K562 (cell line): Measurements from ENCODE around the gene TMC2. TPM values are rescaled to one million over a fixed set of nuclear protein-coding genes. Genes with fewer than 3 reads are reported as not detected.

Experiments
- BDP1 ChIP-seq: IDR thresholded peaks from 3 replicates; pipeline ENCODE4 v1.6.1; 2011; ENCODE audit not compliant: insufficient read length, insufficient read depth
- CHD1 ChIP-seq: fragments of 200-600 bp; sonication (generic); IDR thresholded peaks from one replicate; pipeline ENCODE4 v1.6.1; 2012; ENCODE audit warnings: mild to moderate bottlenecking, moderate library complexity, low read length, inconsistent platforms
- DDX20 ChIP-seq: fragments of 450-650 bp; IDR thresholded peaks from 2 replicates; pipeline ENCODE4 v1.6.1; 2016; ENCODE audit warnings: missing genetic modification characterization, low read depth, mild to moderate bottlenecking, missing compliant biosample characterization, moderate library complexity
- ETV5 ChIP-seq: sonication (generic); formaldehyde crosslinking; IDR thresholded peaks from 2 replicates; pipeline ENCODE4 v1.4.0; 2020; ENCODE audit warnings: low read depth, mild to moderate bottlenecking, missing genetic modification reagents
- EWSR1 ChIP-seq: fragments of 450-650 bp; IDR thresholded peaks from 2 replicates; pipeline ENCODE4 v1.6.1; 2018; ENCODE audit warnings: borderline replicate concordance, mild to moderate bottlenecking, low read depth, moderate library complexity; ENCODE audit not compliant: partially characterized antibody
- FOS ChIP-seq: IDR thresholded peaks from 3 replicates; pipeline ENCODE4 v1.6.1; 2011; ENCODE audit not compliant: insufficient read length; ENCODE audit errors: extremely low read depth
- JUN ChIP-seq, 2 experiments: sonication (generic) in 1 of 2; formaldehyde crosslinking in 1 of 2; IDR thresholded peaks; 2 replicates each; pipeline versions ENCODE4 v1.6.1 to v1.8.0; 2012 to 2022; ENCODE audit warnings: borderline replicate concordance in 2 of 2, mild to moderate bottlenecking in 2 of 2, improper control_type of control experiment in 1 of 2, low read depth in 1 of 2, low read length in 1 of 2, missing genetic modification reagents in 1 of 2
- KHSRP ChIP-seq: fragments of 450-650 bp; IDR thresholded peaks from 2 replicates; pipeline ENCODE4 v1.6.1; 2017
- POLR3A ChIP-seq: IDR thresholded peaks from 2 replicates; pipeline ENCODE4 v1.6.1; 2011; ENCODE audit warnings: borderline replicate concordance, mild to moderate bottlenecking, moderate library complexity; ENCODE audit not compliant: insufficient read length, insufficient read depth; ENCODE audit errors: extremely low read depth
- PYGO2 ChIP-seq: fragments of 450-650 bp; IDR thresholded peaks from 2 replicates; pipeline ENCODE4 v1.6.1; 2016; ENCODE audit warnings: mild to moderate bottlenecking, missing genetic modification characterization, moderate library complexity, missing compliant biosample characterization
- RBM17 ChIP-seq: fragments of 200-400 bp; formaldehyde crosslinking; IDR thresholded peaks from 2 replicates; pipeline ENCODE4 v1.6.1; 2017; ENCODE audit warnings: low read depth, mild to moderate bottlenecking, low read length, borderline replicate concordance
- RUNX1 ChIP-seq: sonication (generic); IDR thresholded peaks from 2 replicates; pipeline ENCODE4 v1.6.1; 2016; ENCODE audit warnings: antibody characterized with exemption, low read depth
- TCF7 ChIP-seq: sonication (generic); IDR thresholded peaks from 2 replicates; pipeline ENCODE4 v1.6.1; 2016; ENCODE audit warnings: antibody characterized with exemption, borderline replicate concordance
- THRAP3 ChIP-seq: fragments of 450-650 bp; IDR thresholded peaks from 2 replicates; pipeline ENCODE4 v1.6.1; 2016; ENCODE audit warnings: mild to moderate bottlenecking, inconsistent platforms, borderline replicate concordance
- VEZF1 ChIP-seq: fragments of 200-800 bp; sonication (Bioruptor generic); IDR thresholded peaks from 2 replicates; pipeline ENCODE4 v1.6.1; 2017; ENCODE audit warnings: missing genetic modification characterization, missing compliant biosample characterization
- XRCC5 ChIP-seq: fragments of 200-400 bp; formaldehyde crosslinking; IDR thresholded peaks from 2 replicates; pipeline ENCODE4 v1.6.1; 2017; ENCODE audit warnings: low read depth, mild to moderate bottlenecking, low read length
- ZC3H11A ChIP-seq: IDR thresholded peaks from 2 replicates; pipeline ENCODE4 v1.6.1; 2012; ENCODE audit warnings: low read depth, low read length, improper control_type of control experiment
- ZFP1 ChIP-seq: fragments of 450-650 bp; formaldehyde crosslinking; IDR thresholded peaks from 2 replicates; pipeline ENCODE4 v1.4.0; 2020; ENCODE audit warnings: mild to moderate bottlenecking, mixed read lengths
- ZNF175 ChIP-seq: fragments of 200-800 bp; sonication (Bioruptor generic); IDR thresholded peaks from 2 replicates; pipeline ENCODE4 v1.6.1; 2016; ENCODE audit warnings: low read depth, mild to moderate bottlenecking, missing genetic modification characterization, missing compliant biosample characterization
- ZNF24 ChIP-seq: fragments of 450-650 bp; IDR thresholded peaks from 2 replicates; pipeline ENCODE4 v1.6.1; 2016
- ZNF668 ChIP-seq: fragments of 250-450 bp; sonication (Bioruptor Pico); IDR thresholded peaks from 2 replicates; pipeline ENCODE4 v1.8.0; 2022; ENCODE audit warnings: mild to moderate bottlenecking, inconsistent platforms
- ZNF76 ChIP-seq: fragments of 250-450 bp; sonication (Bioruptor Pico); IDR thresholded peaks from 2 replicates; pipeline ENCODE4 v1.4.0; 2020; ENCODE audit warnings: mild to moderate bottlenecking, moderate library complexity, borderline replicate concordance
- polyA plus RNA-seq, 8 experiments: library from polyadenylated mRNA; depleted of rRNA in 4 of 8; stranded (reverse) in 5 of 8; unstranded in 3 of 8; fragments of >200 nt; fragmentation: Nextera tagmentation in 2 of 8; fragmentation: Illumina TruSeq in 1 of 8; extraction: Ambion mirVana in 2 of 8; extraction: Trizol in 1 of 8; gene quantifications; 2 replicates each; pipeline versions ENCODE4 v1.2.1 to v1.2.3, GENCODE V29; 2011 to 2014; ENCODE audit warnings: inconsistent platforms in 1 of 8, missing spikeins in 1 of 8
- total RNA-seq, 7 experiments: library from RNA; depleted of rRNA in 6 of 7; stranded (reverse); fragments of >200 nt in 6 of 7; fragmentation: Illumina TruSeq in 2 of 7; extraction: Trizol in 2 of 7; gene quantifications; 2 replicates each; pipeline versions ENCODE4 v1.2.1 to v1.2.3, GENCODE V29; 2011 to 2021; ENCODE audit warnings: low replicate concordance in 1 of 7
- TF ChIP-seq, protein P1 (sequence below): sonication (generic); formaldehyde crosslinking; IDR thresholded peaks from 2 replicates; pipeline ENCODE4 v1.8.0; 2023; ENCODE audit warnings: mild to moderate bottlenecking, missing genetic modification reagents
- TF ChIP-seq, protein P2 (sequence below): sonication (generic); formaldehyde crosslinking; IDR thresholded peaks from 2 replicates; pipeline ENCODE4 v1.8.1; 2022; ENCODE audit warnings: missing genetic modification reagents

TMC2 gene
- total and polyA plus RNA-seq, 9 of the 15 experiments (the other 6 are each of a cell fraction or from before 2014, with no cell fraction given), result not detected

- TF ChIP-seq ZFP1 (CRISPR knock-in tag) (no peak), RBM17 (no peak), ZNF668 (CRISPR knock-in tag) (no peak), THRAP3 (no peak), POLR3A (no peak), ZNF175 (CRISPR knock-in tag) (no peak), ETV5 (CRISPR knock-in tag) (peak; percentile 94), RUNX1 (no peak), JUN (IDR thresholded peaks at IDR 0.05; ENCODE audit: borderline replicate concordance, low read depth, low read length) (no peak), JUN (CRISPR knock-in tag; IDR thresholded peaks at IDR 0.05; ENCODE audit: borderline replicate concordance) (no peak), ZNF24 (no peak), EWSR1 (no peak), TCF7 (no peak), FOS (no peak), VEZF1 (CRISPR knock-in tag) (no peak), ZC3H11A (no peak), BDP1 (no peak), XRCC5 (no peak), CHD1 (no peak), ZNF76 (CRISPR knock-in tag) (no peak), DDX20 (tag) (no peak), KHSRP (no peak), PYGO2 (tag) (no peak)
- TF ChIP-seq, protein P1, sequence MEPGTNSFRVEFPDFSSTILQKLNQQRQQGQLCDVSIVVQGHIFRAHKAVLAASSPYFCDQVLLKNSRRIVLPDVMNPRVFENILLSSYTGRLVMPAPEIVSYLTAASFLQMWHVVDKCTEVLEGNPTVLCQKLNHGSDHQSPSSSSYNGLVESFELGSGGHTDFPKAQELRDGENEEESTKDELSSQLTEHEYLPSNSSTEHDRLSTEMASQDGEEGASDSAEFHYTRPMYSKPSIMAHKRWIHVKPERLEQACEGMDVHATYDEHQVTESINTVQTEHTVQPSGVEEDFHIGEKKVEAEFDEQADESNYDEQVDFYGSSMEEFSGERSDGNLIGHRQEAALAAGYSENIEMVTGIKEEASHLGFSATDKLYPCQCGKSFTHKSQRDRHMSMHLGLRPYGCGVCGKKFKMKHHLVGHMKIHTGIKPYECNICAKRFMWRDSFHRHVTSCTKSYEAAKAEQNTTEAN (CRISPR knock-in tag), result no peak
- TF ChIP-seq, protein P2, sequence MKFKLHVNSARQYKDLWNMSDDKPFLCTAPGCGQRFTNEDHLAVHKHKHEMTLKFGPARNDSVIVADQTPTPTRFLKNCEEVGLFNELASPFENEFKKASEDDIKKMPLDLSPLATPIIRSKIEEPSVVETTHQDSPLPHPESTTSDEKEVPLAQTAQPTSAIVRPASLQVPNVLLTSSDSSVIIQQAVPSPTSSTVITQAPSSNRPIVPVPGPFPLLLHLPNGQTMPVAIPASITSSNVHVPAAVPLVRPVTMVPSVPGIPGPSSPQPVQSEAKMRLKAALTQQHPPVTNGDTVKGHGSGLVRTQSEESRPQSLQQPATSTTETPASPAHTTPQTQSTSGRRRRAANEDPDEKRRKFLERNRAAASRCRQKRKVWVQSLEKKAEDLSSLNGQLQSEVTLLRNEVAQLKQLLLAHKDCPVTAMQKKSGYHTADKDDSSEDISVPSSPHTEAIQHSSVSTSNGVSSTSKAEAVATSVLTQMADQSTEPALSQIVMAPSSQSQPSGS (CRISPR knock-in tag), result no peak
These were observed 127.7 kb downstream of the TMC2 start, which contains the start of gene IDH3B (continued) for GRCh38 chr20:2663887-2664719.
